Hepatocyte (in vitro differentiated cells): ENCODE results near the gene SMAGP. TPM values are rescaled to one million over a fixed set of nuclear protein-coding genes. Genes with fewer than 3 reads are reported as not detected.

Source experiments
- DNase-seq: peaks from one replicate; pipeline ENCODE4 v3.0.0-alpha.2; 2016; ENCODE audit warnings: low spot score
- H2AFZ ChIP-seq: fragments of 200-600 bp; sonication (generic); 2 replicates; pipeline ENCODE4 v1.6.0; 2016; ENCODE audit warnings: antibody characterized with exemption, mild to moderate bottlenecking
- H3K27ac ChIP-seq: fragments of 200-600 bp; sonication (generic); 2 replicates; pipeline ENCODE4 v1.5.1; 2016; ENCODE audit warnings: mild to moderate bottlenecking
- H3K27me3 ChIP-seq: fragments of 200-600 bp; sonication (generic); 2 replicates; pipeline ENCODE4 v1.6.1; 2016
- H3K36me3 ChIP-seq: fragments of 200-600 bp; sonication (generic); replicated peaks from 2 replicates; pipeline ENCODE4 v1.5.1; 2016; ENCODE audit warnings: low read depth; ENCODE audit not compliant: insufficient read depth
- H3K4me1 ChIP-seq: fragments of 200-600 bp; sonication (generic); 2 replicates; pipeline ENCODE4 v1.5.1; 2016; ENCODE audit warnings: mild to moderate bottlenecking, moderate library complexity; ENCODE audit not compliant: insufficient read depth
- H3K4me2 ChIP-seq: fragments of 200-600 bp; sonication (generic); 2 replicates; pipeline ENCODE4 v1.6.0; 2016
- H3K4me3 ChIP-seq: fragments of 200-600 bp; sonication (generic); 2 replicates; pipeline ENCODE4 v1.5.1; 2016; ENCODE audit warnings: mild to moderate bottlenecking
- H3K79me2 ChIP-seq: fragments of 200-600 bp; sonication (generic); 2 replicates; pipeline ENCODE4 v1.6.0; 2017; ENCODE audit warnings: mild to moderate bottlenecking
- H3K9me2 ChIP-seq: fragments of 200-600 bp; sonication (generic); replicated peaks from 2 replicates; pipeline ENCODE4 v1.6.0; 2017; ENCODE audit warnings: mild to moderate bottlenecking; ENCODE audit not compliant: insufficient read depth
- H3K9me3 ChIP-seq: fragments of 200-600 bp; sonication (generic); 2 replicates; pipeline ENCODE4 v1.5.1; 2016; ENCODE audit warnings: low read depth, mild to moderate bottlenecking
- H4K20me1 ChIP-seq: fragments of 200-600 bp; sonication (generic); 2 replicates; pipeline ENCODE4 v1.6.0; 2016; ENCODE audit warnings: mild to moderate bottlenecking; ENCODE audit not compliant: insufficient read depth, poor library complexity, severe bottlenecking
- EZH2 ChIP-seq: fragments of 200-600 bp; sonication (generic); IDR thresholded peaks from 2 replicates; pipeline ENCODE4 v1.6.1; 2016; ENCODE audit warnings: antibody characterized with exemption, mild to moderate bottlenecking, borderline replicate concordance
- EZH2phosphoT487 ChIP-seq: fragments of 200-600 bp; sonication (generic); IDR thresholded peaks from one replicate; pipeline ENCODE4 v1.6.1; 2018; ENCODE audit warnings: antibody characterized with exemption, mild to moderate bottlenecking, low read depth, moderate library complexity; ENCODE audit not compliant: unreplicated experiment, severe bottlenecking
- WGBS: methylation state at CpG from one replicate; pipeline ENCODE4 v1.1.6; 2016; ENCODE audit warnings: low lambda C conversion rate; ENCODE audit errors: missing lambda C conversion rate; 5-methylcytosine and 5-hydroxymethylcytosine counted together
- polyA plus RNA-seq: library from polyadenylated mRNA; unstranded; fragments of >200 nt; fragmentation: Nextera tagmentation; extraction: Ambion mirVana; gene quantifications from 2 replicates; pipeline ENCODE4 v1.2.1, GENCODE V29; 2016
- total RNA-seq: library from RNA; depleted of rRNA; stranded (reverse); fragments of >200 nt; gene quantifications from 2 replicates; pipeline ENCODE4 v1.2.3, GENCODE V29; 2014
- TF ChIP-seq, protein P1 (sequence below): fragments of 200-600 bp; sonication (generic); IDR thresholded peaks from 2 replicates; pipeline ENCODE4 v1.5.1; 2016; ENCODE audit warnings: antibody characterized with exemption, mild to moderate bottlenecking; ENCODE audit not compliant: poor library complexity

The SMAGP gene
- total and polyA plus RNA-seq, 2 experiments from 2014 or later: 16.5 to 28.3 TPM

DNA sequence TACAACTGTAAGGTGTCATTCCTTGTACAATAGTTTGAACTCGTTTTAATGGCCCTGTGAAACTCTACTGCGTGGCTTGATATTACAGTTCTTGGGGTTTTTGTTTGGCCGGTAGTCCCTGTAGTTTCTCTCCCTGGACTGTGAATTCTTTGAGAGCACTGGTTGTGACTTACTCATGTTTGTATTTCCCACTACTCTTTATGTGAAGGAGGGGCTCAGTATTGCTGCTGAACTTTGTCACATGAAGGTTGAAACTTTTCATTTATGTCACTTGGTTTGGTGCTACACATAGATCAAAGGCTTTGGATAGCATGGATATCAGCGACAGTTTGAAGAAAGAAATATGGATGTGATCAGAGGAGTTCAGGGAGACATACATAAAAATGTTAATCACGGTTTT lies 50.9 kb downstream of the SMAGP start:
- Histone ChIP-seq H4K20me1 (no peaks in the 10 kb centered on the region), H3K27me3 (no peaks in the 10 kb centered on the region), H2AFZ (no peak overlapping the region), H3K9me2 (no peaks in the 10 kb centered on the region), H3K4me2 (peak overlapping the region; percentile 82), H3K9me3 (no peaks in the 10 kb centered on the region), H3K4me1 (peaks cover 14% of the 10 kb centered on the region), H3K27ac (peak overlapping the region; percentile 83), H3K4me3 (no peak overlapping the region), H3K36me3 (no peaks in the 10 kb centered on the region), H3K79me2 (peaks cover 9% of the 10 kb centered on the region)
- no peak for TF ChIP-seq EZH2
- DNase-seq: no peak
- 55% methylated on average over 5 of the region's 5 CpGs for WGBS

DNA sequence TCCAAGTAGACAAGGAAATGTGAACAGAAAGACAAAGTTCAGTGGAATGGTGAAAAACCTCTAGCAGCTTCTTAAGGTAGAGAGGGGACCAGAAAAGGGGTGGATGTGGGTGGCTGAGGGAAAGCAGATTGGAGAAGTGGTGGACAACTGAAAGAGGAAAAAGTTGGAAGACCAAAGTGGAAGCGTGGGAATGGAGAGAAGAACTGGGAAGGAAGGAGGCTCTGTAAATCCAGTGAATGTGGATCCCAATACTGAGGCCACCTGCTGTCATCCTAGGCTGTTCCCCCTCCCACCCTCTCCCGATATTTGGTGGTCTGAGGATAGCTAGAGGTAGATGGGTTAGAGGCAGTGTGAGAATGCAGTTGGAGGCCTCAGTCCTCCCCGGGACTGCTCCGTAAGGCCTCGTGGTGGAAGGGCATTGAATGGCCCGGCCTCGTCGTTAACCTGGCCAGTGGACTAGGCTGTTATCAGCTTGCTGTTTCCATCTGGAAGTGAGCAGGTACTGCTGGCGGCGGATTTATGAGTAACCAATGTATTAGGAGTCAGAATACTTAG lies 51.5 kb downstream of the SMAGP start:
- peak overlapping the region; percentile 92 for H3K4me3 ChIP-seq
- H4K20me1 ChIP-seq: no peaks in the 10 kb centered on the region
- no peaks in the 10 kb centered on the region for H3K36me3 ChIP-seq
- H3K79me2 ChIP-seq: peaks cover 9% of the 10 kb centered on the region
- no peaks in the 10 kb centered on the region for H3K27me3 ChIP-seq
- WGBS: 27% methylated on average over 10 of the region's 10 CpGs
- H3K27ac ChIP-seq: peak overlapping the region; percentile 83
- peak overlapping the region; percentile 82 for H3K4me2 ChIP-seq
- DNase-seq: peak; percentile 69
- peak overlapping the region; percentile 64 for H2AFZ ChIP-seq
- no peaks in the 10 kb centered on the region for H3K9me2 ChIP-seq
- TF ChIP-seq, protein P1, sequence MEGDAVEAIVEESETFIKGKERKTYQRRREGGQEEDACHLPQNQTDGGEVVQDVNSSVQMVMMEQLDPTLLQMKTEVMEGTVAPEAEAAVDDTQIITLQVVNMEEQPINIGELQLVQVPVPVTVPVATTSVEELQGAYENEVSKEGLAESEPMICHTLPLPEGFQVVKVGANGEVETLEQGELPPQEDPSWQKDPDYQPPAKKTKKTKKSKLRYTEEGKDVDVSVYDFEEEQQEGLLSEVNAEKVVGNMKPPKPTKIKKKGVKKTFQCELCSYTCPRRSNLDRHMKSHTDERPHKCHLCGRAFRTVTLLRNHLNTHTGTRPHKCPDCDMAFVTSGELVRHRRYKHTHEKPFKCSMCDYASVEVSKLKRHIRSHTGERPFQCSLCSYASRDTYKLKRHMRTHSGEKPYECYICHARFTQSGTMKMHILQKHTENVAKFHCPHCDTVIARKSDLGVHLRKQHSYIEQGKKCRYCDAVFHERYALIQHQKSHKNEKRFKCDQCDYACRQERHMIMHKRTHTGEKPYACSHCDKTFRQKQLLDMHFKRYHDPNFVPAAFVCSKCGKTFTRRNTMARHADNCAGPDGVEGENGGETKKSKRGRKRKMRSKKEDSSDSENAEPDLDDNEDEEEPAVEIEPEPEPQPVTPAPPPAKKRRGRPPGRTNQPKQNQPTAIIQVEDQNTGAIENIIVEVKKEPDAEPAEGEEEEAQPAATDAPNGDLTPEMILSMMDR: no peak
- TF ChIP-seq EZH2: no peak
- no peak for TF ChIP-seq EZH2phosphoT487
- H3K9me3 ChIP-seq: no peaks in the 10 kb centered on the region
- H3K4me1 ChIP-seq: peaks cover 14% of the 10 kb centered on the region

GRCh38 chr12:51217968-51218606 lies 52.1 kb downstream of the SMAGP start, which contains the start of gene POU6F1:
TSS of gene POU6F1 (minus strand) at chr12:51218062. CDS start at chr12:51206836, 11,226 bp downstream.
- Histone ChIP-seq H3K27me3 (no peaks in the 10 kb centered on the region), H3K4me2 (peak within 1 kb of the TSS; percentile 82), H2AFZ (peak within 1 kb of the TSS; percentile 64), H3K4me1 (peaks cover 14% of the 10 kb centered on the region), H3K79me2 (peaks cover 9% of the 10 kb centered on the region), H3K9me3 (no peaks in the 10 kb centered on the region), H3K36me3 (no peaks in the 10 kb centered on the region), H3K9me2 (no peaks in the 10 kb centered on the region), H4K20me1 (no peaks in the 10 kb centered on the region), H3K27ac (peak within 1 kb of the TSS; percentile 83), H3K4me3 (peak within 1 kb of the TSS; percentile 92)
- DNase-seq: peak; percentile 93
- TF ChIP-seq EZH2 (no peak), EZH2phosphoT487 (no peak)
- TF ChIP-seq, protein P1: peak; percentile 47
- 7% methylated on average over 22 of the region's 35 CpGs for WGBS
